GM18507 (cell line): ENCODE results near the gene KCNK15.
"Not testable (repeated sequence)": the region's sequence is repeated elsewhere in the genome, so short reads cannot be mapped to it uniquely, and the experiment has no call there.

ENCODE experiments used
- DNase-seq: peaks from one replicate; pipeline ENCODE4 v3.0.0; 2011; ENCODE audit warnings: low read depth; ENCODE audit not compliant: insufficient read length; ENCODE audit errors: extremely low spot score
- FAIRE-seq: peaks from 2 replicates; lab custom pipeline; 2011; peaks lifted over from hg19 to GRCh38; lab: Jason Lieb, UNC

KCNK15 gene

DNA sequence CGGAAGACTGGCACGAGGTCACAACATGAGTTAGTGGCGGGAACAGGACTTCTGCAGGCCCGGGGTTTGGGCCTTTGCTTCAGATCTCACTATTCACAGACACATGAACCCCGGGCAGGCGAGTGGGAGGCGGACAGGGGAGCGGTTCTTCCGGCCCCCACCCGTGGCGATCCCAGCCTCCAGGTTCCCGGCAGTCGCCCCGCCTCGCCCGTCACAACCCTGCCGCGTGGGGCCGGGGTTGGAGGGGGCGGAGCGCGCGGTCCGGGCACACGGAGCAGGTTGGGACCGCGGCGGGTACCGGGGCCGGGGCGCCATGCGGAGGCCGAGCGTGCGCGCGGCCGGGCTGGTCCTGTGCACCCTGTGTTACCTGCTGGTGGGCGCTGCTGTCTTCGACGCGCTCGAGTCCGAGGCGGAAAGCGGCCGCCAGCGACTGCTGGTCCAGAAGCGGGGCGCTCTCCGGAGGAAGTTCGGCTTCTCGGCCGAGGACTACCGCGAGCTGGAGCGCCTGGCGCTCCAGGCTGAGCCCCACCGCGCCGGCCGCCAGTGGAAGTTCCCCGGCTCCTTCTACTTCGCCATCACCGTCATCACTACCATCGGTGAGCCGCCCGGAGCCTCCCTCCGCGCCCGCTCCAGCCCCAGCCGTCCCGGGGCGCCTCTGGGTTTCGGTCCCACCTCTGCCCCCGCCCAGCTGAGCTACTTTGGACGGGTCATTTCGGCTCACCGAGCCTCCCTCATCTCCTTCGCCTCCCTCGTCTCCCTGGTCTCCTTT lies at the start of gene KCNK15:
TSS of gene KCNK15 (plus strand) at position 268 of the 769 bp plus-strand sequence. CDS start at position 314, 46 bp downstream.
- no peak for DNase-seq
- no peak for FAIRE-seq

DNA sequence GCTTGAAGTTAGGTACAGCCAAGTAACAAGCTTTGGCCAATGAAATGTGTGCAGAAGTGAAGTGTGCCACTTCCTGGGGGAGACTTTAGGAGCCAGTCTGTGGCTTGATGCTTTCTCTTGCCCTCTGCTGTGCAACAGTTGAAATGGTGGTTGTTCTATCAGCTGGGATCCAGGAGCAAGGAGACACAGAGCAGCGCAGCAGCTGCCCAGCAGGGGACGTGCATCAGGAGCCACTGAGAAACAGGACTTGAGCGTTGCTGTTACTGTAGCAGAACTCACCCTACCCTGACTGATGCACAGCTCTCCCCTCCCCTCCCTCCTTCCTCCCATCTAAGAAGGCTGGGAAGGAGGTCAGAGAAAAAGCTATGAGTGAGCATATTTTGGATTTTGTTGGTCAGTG lies 49.4 kb upstream of the KCNK15 start:
- FAIRE-seq (no peak), DNase-seq (no peak)

DNA sequence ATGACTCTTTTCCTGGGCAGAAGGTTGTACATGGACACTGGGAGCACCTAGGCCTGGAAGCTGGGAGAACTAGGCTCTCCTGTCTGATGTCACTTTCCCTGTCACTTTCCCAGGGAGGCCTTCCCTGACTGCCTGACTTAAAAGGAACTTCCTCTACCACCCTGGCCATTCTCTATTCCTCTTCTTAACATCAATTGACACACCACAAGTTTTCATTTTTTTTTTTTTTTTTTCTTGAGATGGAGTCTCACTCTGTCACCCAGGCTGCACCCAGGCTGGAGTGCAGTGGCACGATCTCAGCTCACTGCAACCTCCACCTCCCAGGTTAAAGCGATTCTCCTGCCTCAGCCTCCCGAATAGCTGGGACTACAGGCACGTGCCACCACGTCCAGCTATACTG lies 48.6 kb upstream of the KCNK15 start:
- not testable (repeated sequence) for DNase-seq, FAIRE-seq

- no peak for DNase-seq
- FAIRE-seq = no peak
These were observed 47.3 kb upstream of the KCNK15 start for GRCh38 chr20:44698351-44698750.

- no peak for FAIRE-seq
- no peak for DNase-seq
These were observed 45.4 kb upstream of the KCNK15 start for GRCh38 chr20:44700306-44700705.

GRCh38 chr20:44701118-44701857 lies 44.4 kb upstream of the KCNK15 start:
- FAIRE-seq (no peak), DNase-seq (no peak)

GRCh38 chr20:44701858-44702256 lies 43.8 kb upstream of the KCNK15 start:
- no peak for DNase-seq
- FAIRE-seq = no peak

DNA sequence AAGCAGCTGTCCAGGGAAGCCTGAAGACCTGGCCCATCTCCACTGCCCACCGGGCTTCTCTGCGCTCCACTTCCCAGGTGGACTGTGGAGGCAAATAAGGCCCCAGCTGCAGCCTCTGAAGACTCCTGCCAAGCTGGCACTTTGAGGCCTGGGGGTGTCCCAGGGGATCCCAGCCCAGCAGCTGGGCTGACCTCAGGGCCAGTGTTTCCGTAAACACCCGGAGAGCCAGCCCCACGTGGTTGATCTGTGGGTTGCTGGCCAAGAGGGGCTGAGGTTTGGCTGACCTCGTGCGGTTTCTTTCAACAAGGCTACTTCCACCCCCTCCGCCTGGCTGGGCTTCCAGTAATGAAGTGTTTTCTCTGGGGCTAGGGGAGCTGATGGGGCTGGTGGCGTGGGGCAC lies 42.9 kb upstream of the KCNK15 start:
- no peak for DNase-seq
- FAIRE-seq = no peak

- DNase-seq (no peak), FAIRE-seq (no peak)
These were observed 42.3 kb upstream of the KCNK15 start for GRCh38 chr20:44703183-44703925.

DNA sequence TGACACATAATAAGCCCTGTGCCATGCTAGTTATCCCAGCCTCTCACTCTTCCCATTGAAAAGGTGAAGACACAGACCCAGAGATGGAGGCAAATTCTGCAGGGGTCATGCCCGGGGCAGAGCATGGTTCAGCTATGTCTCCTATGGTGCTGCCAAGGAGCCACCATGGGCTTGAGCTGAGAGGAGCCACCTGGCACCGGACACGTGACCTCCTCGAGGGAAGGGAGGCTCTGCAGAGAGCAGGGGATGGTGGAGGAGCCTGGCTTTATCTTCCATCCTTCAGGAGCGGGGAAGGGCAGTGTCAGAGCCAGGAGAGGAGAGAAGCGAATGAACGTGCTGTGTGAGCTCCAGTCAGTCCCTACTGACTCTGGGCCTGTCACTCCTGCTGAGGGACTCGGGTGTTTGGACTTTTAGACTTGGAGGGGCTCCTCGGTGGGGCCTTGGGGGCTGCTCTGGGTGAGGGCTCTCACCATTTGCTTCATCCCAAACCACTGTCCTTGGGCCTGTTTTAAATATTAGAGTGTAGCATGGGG lies 41.6 kb upstream of the KCNK15 start:
- FAIRE-seq (no peak), DNase-seq (no peak)

- no peak for DNase-seq
- no peak for FAIRE-seq
These were observed 41.1 kb upstream of the KCNK15 start for GRCh38 chr20:44704551-44704971.

- no peak for FAIRE-seq
These were observed 40.1 kb upstream of the KCNK15 start for GRCh38 chr20:44705364-44706094.

DNA sequence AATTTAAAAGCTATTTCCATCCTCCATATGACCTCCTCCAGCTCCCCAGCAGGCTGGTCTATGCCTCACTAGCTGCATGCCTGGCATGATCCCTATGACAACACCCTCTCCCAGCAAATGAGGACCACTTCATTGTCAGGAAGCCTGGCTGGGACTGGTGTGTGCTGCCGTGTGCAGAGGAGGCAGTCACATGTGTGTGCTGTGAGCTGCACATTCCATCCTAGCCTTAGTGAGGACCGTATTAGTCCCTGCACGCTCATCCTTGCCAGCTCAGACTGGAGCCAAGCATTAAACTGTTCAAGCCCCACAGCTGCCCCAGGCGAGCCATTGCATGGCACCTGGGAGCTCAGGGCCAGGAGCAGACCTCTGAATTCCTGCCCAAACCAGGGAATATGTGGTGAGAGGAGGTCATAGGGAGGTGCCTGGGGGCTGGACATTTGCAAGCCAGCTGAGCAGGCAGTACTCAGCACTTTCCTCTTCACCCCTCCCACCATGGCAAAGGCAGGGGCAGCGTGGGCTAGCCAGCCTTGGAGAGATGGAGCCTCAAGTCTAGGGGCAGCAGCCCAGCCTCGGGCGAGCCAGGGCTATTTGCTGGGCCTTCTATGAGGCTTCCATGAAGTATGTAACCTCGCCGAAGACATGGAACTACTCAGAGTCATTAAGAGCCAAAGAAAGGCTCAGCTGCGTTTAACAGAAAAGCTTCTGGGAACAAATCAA lies 39.2 kb upstream of the KCNK15 start:
- FAIRE-seq = no peak

More at GRCh38 chr20:44705364-44706094, 40.1 kb upstream of the KCNK15 start:
- DNase-seq = no peak

GRCh38 chr20:44707018-44707579 lies 38.6 kb upstream of the KCNK15 start:
- FAIRE-seq (no peak), DNase-seq (no peak)

More for the DNA sequence above, 39.2 kb upstream of the KCNK15 start:
- no peak for DNase-seq

GRCh38 chr20:44709380-44709779 lies 36.3 kb upstream of the KCNK15 start:
- no peak for DNase-seq
- FAIRE-seq = no peak

DNA sequence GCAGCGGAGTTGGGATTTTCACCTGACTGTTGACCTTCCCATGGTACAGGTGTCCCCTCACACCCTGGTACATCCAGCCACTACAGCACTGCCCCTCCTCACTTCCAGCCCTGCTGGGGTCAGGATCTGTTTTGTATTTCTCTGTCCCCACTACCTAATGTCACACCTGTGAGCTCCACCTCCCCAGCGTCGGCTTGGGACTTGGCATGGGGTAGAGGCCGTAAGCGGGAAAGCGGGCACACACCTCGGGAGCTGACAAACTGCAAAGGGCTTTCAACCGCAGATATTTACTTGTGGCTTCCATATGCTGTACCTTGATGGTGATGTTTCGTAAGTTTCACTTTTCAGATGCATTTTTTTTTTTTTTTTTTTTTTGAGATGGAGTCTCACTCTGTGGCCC lies 35.9 kb upstream of the KCNK15 start:
- DNase-seq (no peak), FAIRE-seq (no peak)

DNA sequence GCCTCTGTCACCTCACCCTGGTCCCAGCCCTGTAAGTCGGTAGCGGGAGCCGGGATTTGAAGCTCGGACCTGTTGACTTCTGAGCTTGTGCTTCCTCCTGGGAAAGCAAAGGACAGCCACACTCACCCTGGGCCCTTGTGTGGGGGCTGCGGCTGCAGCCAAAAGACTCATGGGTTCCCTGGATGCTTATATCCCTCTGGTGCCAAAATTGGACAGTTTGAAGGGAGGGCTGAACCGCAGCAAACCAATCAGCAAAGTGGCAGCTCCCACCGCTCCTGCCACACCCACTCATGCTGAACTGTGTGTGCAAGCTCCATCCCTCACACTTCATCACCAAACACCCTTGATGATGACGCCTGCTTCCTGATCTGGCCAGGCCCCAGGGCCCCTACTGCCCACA lies 34.4 kb upstream of the KCNK15 start:
- FAIRE-seq = no peak

GRCh38 chr20:44714102-44714700 lies 31.5 kb upstream of the KCNK15 start:
- no peak for FAIRE-seq
- no peak for DNase-seq

More for the DNA sequence above, 34.4 kb upstream of the KCNK15 start:
- DNase-seq = no peak
